Esophagus squamous epithelium (tissue), 5 donors: ENCODE results near the gene SEMA4D. TPM values are rescaled to one million over a fixed set of nuclear protein-coding genes. Genes with fewer than 3 reads are reported as not detected.

Experiments used
- DNase-seq: peaks from one replicate; lab custom pipeline; 2025; lab: John Stamatoyannopoulos, UW
- H3K27ac ChIP-seq, 4 donors: fragments of 200-600 bp; sonication (generic); one replicate each; pipeline ENCODE4 v1.5.1; 2016 to 2019; ENCODE audit warnings: mild to moderate bottlenecking in 1 of 4
- H3K27me3 ChIP-seq, 4 donors: fragments of 200-600 bp; sonication (generic); 1 replicate in 3 of 4; 2 replicates in 1 of 4; pipeline versions ENCODE4 v1.5.1 to v1.6.0; 2017 to 2021; ENCODE audit warnings: antibody characterized with exemption in 1 of 4
- H3K36me3 ChIP-seq, 3 donors: fragments of 200-600 bp; sonication (generic); one replicate each; pipeline ENCODE4 v1.5.1; 2016 to 2019
- H3K4me1 ChIP-seq, 3 donors: fragments of 200-600 bp; sonication (generic); one replicate each; pipeline ENCODE4 v1.5.1; 2017 to 2019
- H3K4me3 ChIP-seq, 4 donors: fragments of 200-600 bp; sonication (generic); 1 replicate in 3 of 4; 2 replicates in 1 of 4; pipeline ENCODE4 v1.5.1; 2016 to 2019; ENCODE audit warnings: mild to moderate bottlenecking in 2 of 4, moderate library complexity in 1 of 4
- H3K9me3 ChIP-seq, 3 donors: fragments of 200-600 bp; sonication (generic); one replicate each; pipeline ENCODE4 v1.5.1; 2016 to 2019
- CTCF ChIP-seq, 6 experiments: fragments of 450-650 bp in 4 of 6; fragments of 200-600 bp in 2 of 6; sonication (generic) in 2 of 6; IDR thresholded peaks; one replicate each; pipeline ENCODE4 v1.5.1; 2016 to 2019; ENCODE audit warnings: antibody characterized with exemption in 6 of 6, mild to moderate bottlenecking in 4 of 6, moderate library complexity in 4 of 6
- POLR2A ChIP-seq, 4 donors: fragments of 450-650 bp; IDR thresholded peaks; one replicate each; pipeline ENCODE4 v1.6.1; 2017; ENCODE audit warnings: antibody characterized with exemption in 4 of 4, mild to moderate bottlenecking in 4 of 4, moderate library complexity in 3 of 4
- WGBS, 2 donors: methylation state at CpG; one replicate each; pipeline ENCODE4 v1.1.5; 2018; 5-methylcytosine and 5-hydroxymethylcytosine counted together
- intact Hi-C: fragments of 100-400 bp; cut with DNase I; formaldehyde crosslinking; loops from one replicate; pipeline ENCODE4 v1.15.0; 2022
- total RNA-seq, 4 donors: library from RNA; depleted of rRNA; stranded (reverse); fragments of >200 nt; gene quantifications; one replicate each; pipeline ENCODE4 v1.1.0, GENCODE V29; 2016
- donor health status: DM: yes; HTN: yes; CAD: no.

SEMA4D gene
- total RNA-seq, 4 donors from 2014 or later: 12.8 to 52.0 (median 20.5) TPM

DNA sequence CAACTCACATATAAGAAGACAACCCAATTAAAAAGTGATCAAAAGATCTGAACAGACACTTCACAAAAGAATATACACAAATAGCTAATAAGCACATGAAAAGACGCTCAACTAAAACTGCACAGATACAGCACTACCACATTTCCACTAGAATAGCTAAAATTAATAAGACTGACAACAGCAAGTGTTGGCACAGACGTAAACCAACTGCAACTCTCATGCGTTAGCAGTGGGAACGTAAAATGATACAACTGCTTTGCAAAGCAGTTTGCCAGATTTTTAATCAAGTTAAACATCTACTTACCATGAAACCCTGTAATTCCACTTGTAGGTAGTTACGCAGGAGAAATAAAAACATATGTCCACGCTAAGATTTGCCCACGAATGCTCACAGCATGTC is 9.0 kb downstream of the SEMA4D start:
- H3K9me3 ChIP-seq: peaks cover 0 to 3% (median 0%) of the 10 kb centered on the region in 3 donors
- H3K36me3 ChIP-seq: no peaks in the 10 kb centered on the region
- no peak overlapping the region for H3K27ac ChIP-seq
- H3K27me3 ChIP-seq: no peaks in the 10 kb centered on the region
- intact Hi-C loops: no loop called here
- TF ChIP-seq POLR2A (IDR thresholded peaks at IDR 0.05): no peak
- TF ChIP-seq CTCF (IDR thresholded peaks at IDR 0.05): no peak
- H3K4me3 ChIP-seq: no peak overlapping the region
- DNase-seq: no peak
- 85 to 86% methylated on average over 7 of the region's 7 CpGs for WGBS, 2 donors
- peaks cover 0 to 48% (median 0%) of the 10 kb centered on the region in 3 donors for H3K4me1 ChIP-seq

- no peak overlapping the region for H3K27ac ChIP-seq
- intact Hi-C loops: no loop called here
- no peak overlapping the region for H3K4me3 ChIP-seq
- H3K4me1 ChIP-seq: peaks cover 0 to 48% (median 0%) of the 10 kb centered on the region in 3 donors
- WGBS, 2 donors: 92% methylated on average over 5 of the region's 5 CpGs
- H3K36me3 ChIP-seq: no peaks in the 10 kb centered on the region
- DNase-seq: no peak
- no peak for TF ChIP-seq CTCF (IDR thresholded peaks at IDR 0.05)
- TF ChIP-seq POLR2A (IDR thresholded peaks at IDR 0.05): no peak
- H3K27me3 ChIP-seq: no peaks in the 10 kb centered on the region
- H3K9me3 ChIP-seq: peaks cover 0 to 3% (median 0%) of the 10 kb centered on the region in 3 donors
Observed at GRCh38 chr9:89488131-89488530, 9.8 kb downstream of the SEMA4D start.

DNA sequence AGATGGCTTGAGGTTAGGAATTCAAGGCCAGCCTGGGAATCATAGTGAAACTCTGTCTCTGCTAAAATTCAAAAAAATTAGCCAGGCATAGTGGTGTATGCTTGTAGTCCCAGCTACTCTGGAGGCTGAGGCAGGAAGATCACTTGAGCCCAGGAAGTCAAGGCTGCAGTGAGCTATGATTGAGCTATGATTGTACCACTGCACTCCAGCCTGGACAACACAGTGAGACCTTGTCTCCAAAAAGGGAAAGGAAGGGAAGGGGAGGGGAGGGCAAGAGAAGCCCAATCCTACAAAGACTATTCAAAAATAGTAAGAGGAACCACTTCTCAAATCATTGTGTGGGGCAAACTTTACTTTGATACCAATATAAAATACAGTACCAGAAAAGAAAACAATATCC is 11.2 kb downstream of the SEMA4D start:
- TF ChIP-seq CTCF (IDR thresholded peaks at IDR 0.05) (no peak), POLR2A (IDR thresholded peaks at IDR 0.05) (no peak)
- Histone ChIP-seq H3K9me3 (peaks cover 0 to 3% (median 0%) of the 10 kb centered on the region in 3 donors), H3K27me3 (no peaks in the 10 kb centered on the region), H3K36me3 (no peaks in the 10 kb centered on the region), H3K4me3 (no peak overlapping the region), H3K4me1 (peaks cover 0 to 43% (median 0%) of the 10 kb centered on the region in 3 donors), H3K27ac (no peak overlapping the region)
- intact Hi-C loops: no loop called here
- no peak for DNase-seq

- DNase-seq: no peak
- intact Hi-C loops: no loop called here
- Histone ChIP-seq H3K4me1 (peaks cover 0 to 26% (median 0%) of the 10 kb centered on the region in 3 donors), H3K36me3 (no peaks in the 10 kb centered on the region), H3K9me3 (peaks cover 0 to 3% (median 0%) of the 10 kb centered on the region in 3 donors), H3K27ac (no peak overlapping the region), H3K27me3 (no peaks in the 10 kb centered on the region), H3K4me3 (peak overlapping the region in 2 of 4 donors; percentile 20 to 45)
- 61 to 72% methylated on average over 6 of the region's 6 CpGs for WGBS, 2 donors
- TF ChIP-seq CTCF (IDR thresholded peaks at IDR 0.05) (no peak), POLR2A (IDR thresholded peaks at IDR 0.05) (no peak)
Observed at GRCh38 chr9:89484475-89485404, 13.2 kb downstream of the SEMA4D start.
